H1 (cell line): ENCODE results near the gene DDC. TPM values are rescaled to one million over a fixed set of nuclear protein-coding genes. Genes with fewer than 3 reads are reported as not detected.

Experiments used
- BACH1 ChIP-seq: IDR thresholded peaks from 2 replicates; pipeline ENCODE4 v1.6.1; 2012; ENCODE audit warnings: low read length, improper control_type of control experiment
- BRCA1 ChIP-seq: IDR thresholded peaks from 2 replicates; pipeline ENCODE4 v1.6.1; 2012; ENCODE audit warnings: low read depth, low read length, improper control_type of control experiment
- PHF8 ChIP-seq: fragments of 200-600 bp; sonication (generic); conservative IDR thresholded peaks from 2 replicates; pipeline ENCODE4 v1.7.1; 2012; ENCODE audit warnings: low read depth, mild to moderate bottlenecking, inconsistent platforms, low read length, moderate library complexity
- RNF2 ChIP-seq: fragments of 200-900, 300-1000 bp; sonication (generic); IDR thresholded peaks from 2 replicates; pipeline ENCODE4 v1.7.1; 2016; ENCODE audit warnings: borderline replicate concordance, low read depth, mild to moderate bottlenecking, antibody characterized with exemption, low read length; ENCODE audit not compliant: poor library complexity, severe bottlenecking; ENCODE audit errors: missing control alignments
- SUZ12 ChIP-seq: fragments of 200-600 bp; sonication (generic); IDR thresholded peaks from 2 replicates; pipeline ENCODE4 v1.6.1; 2012; ENCODE audit warnings: mild to moderate bottlenecking, inconsistent platforms, low read length, moderate library complexity, mixed read lengths
- TCF12 ChIP-seq: IDR thresholded peaks from 2 replicates; pipeline ENCODE4 v1.6.1; 2011; ENCODE audit warnings: low read depth, mild to moderate bottlenecking, low read length
- polyA plus RNA-seq, 7 experiments: library from polyadenylated mRNA; depleted of rRNA in 3 of 7; stranded (reverse) in 5 of 7; unstranded in 2 of 7; fragments of >200 nt in 5 of 7; fragments of 200-250 nt in 2 of 7; gene quantifications; 1 replicate in 5 of 7; 2 replicates in 1 of 7; 4 replicates in 1 of 7; pipeline versions ENCODE4 v1.2.1 to v1.2.3, GENCODE V29; 2011 to 2013; ENCODE audit warnings: missing spikeins in 2 of 7, mixed read lengths in 2 of 7
- total RNA-seq: library from RNA; stranded (reverse); fragmentation: NEBNext Ultra II Directional; extraction: Animal tissue kit (Norgen Biotek cat#: 25700); gene quantifications from 2 replicates; pipeline ENCODE4 v1.2.1, GENCODE V29; 2021
- TF ChIP-seq, protein P1 (sequence below): IDR thresholded peaks from 2 replicates; pipeline ENCODE4 v1.6.1; 2012; ENCODE audit warnings: inconsistent platforms

The DDC gene
- total and polyA plus RNA-seq, 2 of the 8 experiments (the other 6 are each of a cell fraction or from before 2014, with no cell fraction given) = 0.05 TPM; not detected in 1

DNA sequence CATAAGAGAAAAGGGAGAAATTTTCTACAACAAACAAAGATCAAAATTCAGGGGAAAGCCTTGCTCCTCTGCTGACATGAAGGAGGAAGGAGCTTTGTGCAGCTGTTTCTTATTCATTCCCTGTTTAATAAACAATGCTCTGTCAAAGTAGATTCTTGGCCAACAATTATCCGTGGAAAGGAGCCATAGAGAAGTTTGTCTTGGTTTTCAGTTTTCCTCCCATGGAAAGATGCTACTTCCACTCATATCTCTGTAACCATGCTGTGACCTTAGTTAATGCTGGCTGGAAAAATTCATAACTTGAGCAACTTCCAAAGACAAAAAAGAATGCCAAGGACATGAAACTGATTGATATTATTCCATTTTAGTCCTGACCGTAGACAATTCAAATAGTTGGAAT, 8.1 kb downstream of the DDC start (continued):
- no peak for TF ChIP-seq RNF2
- no peak for TF ChIP-seq PHF8
- TF ChIP-seq TCF12 = no peak
- no peak for TF ChIP-seq BACH1
- TF ChIP-seq SUZ12 = no peak
- no peak for TF ChIP-seq BRCA1
- TF ChIP-seq, protein P1, sequence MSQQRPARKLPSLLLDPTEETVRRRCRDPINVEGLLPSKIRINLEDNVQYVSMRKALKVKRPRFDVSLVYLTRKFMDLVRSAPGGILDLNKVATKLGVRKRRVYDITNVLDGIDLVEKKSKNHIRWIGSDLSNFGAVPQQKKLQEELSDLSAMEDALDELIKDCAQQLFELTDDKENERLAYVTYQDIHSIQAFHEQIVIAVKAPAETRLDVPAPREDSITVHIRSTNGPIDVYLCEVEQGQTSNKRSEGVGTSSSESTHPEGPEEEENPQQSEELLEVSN = no peak
